GM12878 (cell line): ENCODE data around the gene ERCC2. TPM values are rescaled to one million over a fixed set of nuclear protein-coding genes. Genes with fewer than 3 reads are reported as not detected.

ENCODE experiments used
- ATAC-seq: fragments of 200-7000 bp; cut with Tn5 transposase; 3 replicates; pipeline ENCODE4 v1.9.1; 2020; ENCODE audit warnings: mild to moderate bottlenecking, moderate library complexity
- BruUV-seq: library from RNA; stranded (reverse); fragments of 400-500 nt; replicated peaks from 2 replicates; lab custom pipeline; 2021; lab: Mats Ljungman, UMichigan
- CTCF ChIA-PET: fragments of 300-600 bp; sonication (Branson Sonifier 250); formaldehyde crosslinking; extraction: SDS; loops from one replicate; lab custom pipeline; 2021; ENCODE audit warnings: inconsistent platforms; lab: Yijun Ruan, JAX
- POLR2A ChIA-PET: fragments of 350-600 bp; formaldehyde crosslinking; extraction: SDS; loops from one replicate; lab custom pipeline; 2021; ENCODE audit warnings: inconsistent platforms; lab: Charles Lee
- RAD21 ChIA-PET: fragments of 300-600 bp; sonication (Branson Sonifier 250); formaldehyde crosslinking; loops from one replicate; lab custom pipeline; 2023; ENCODE audit warnings: antibody characterized with exemption; ENCODE audit not compliant: unreplicated experiment; lab: Charles Lee
- SMC1A ChIA-PET: fragments of 300-600 bp; sonication (Branson Sonifier 250); formaldehyde crosslinking; loops from one replicate; lab custom pipeline; 2023; ENCODE audit not compliant: unreplicated experiment, uncharacterized antibody; lab: Charles Lee
- DNase-seq: peaks from one replicate; pipeline ENCODE4 v3.0.0-alpha.2; 2011; ENCODE audit warnings: low read depth, low spot score
- FAIRE-seq: peaks from 3 replicates; lab custom pipeline; 2011; peaks lifted over from hg19 to GRCh38; lab: Jason Lieb, UNC
- H2AFZ ChIP-seq: 2 replicates; pipeline ENCODE4 v1.6.0; 2011; ENCODE audit warnings: low read depth, low read length, control low read depth; ENCODE audit not compliant: control insufficient read depth
- H3K27ac ChIP-seq: 2 replicates; pipeline ENCODE4 v1.5.1; 2011; ENCODE audit warnings: control low read depth; ENCODE audit not compliant: control insufficient read depth, insufficient read depth
- H3K27me3 ChIP-seq, 2 experiments: replicated peaks in 1 of 2; 2 replicates each; pipeline versions ENCODE4 v1.6.0 to v1.6.1; 2011; ENCODE audit warnings: low read length in 1 of 2; ENCODE audit not compliant: control insufficient read depth in 2 of 2, insufficient read depth in 2 of 2
- H3K36me3 ChIP-seq, 2 experiments: 2 replicates each; pipeline ENCODE4 v1.5.1; 2011; ENCODE audit warnings: low read length in 1 of 2; ENCODE audit not compliant: control insufficient read depth in 2 of 2, insufficient read depth in 2 of 2
- H3K4me1 ChIP-seq: 2 replicates; pipeline ENCODE4 v1.6.1; 2011; ENCODE audit warnings: mild to moderate bottlenecking, low read length, moderate library complexity, mixed read lengths; ENCODE audit not compliant: control insufficient read depth, insufficient read depth
- H3K4me2 ChIP-seq: 2 replicates; pipeline ENCODE4 v1.6.0; 2011; ENCODE audit warnings: control low read depth; ENCODE audit not compliant: control insufficient read depth, insufficient read depth
- H3K4me3 ChIP-seq: fragments of 200-600 bp; sonication (generic); 2 replicates; pipeline ENCODE4 v1.5.1; 2016
- H3K79me2 ChIP-seq: 2 replicates; pipeline ENCODE4 v1.6.0; 2011; ENCODE audit warnings: low read length; ENCODE audit not compliant: control insufficient read depth, insufficient read depth
- H3K9ac ChIP-seq: 2 replicates; pipeline ENCODE4 v1.8.0; 2011; ENCODE audit warnings: low read length, control low read depth, mixed read lengths; ENCODE audit not compliant: control insufficient read depth, insufficient read depth
- H3K9me3 ChIP-seq: replicated peaks from 3 replicates; pipeline ENCODE4 v1.5.1; 2011; ENCODE audit warnings: mild to moderate bottlenecking, low read length; ENCODE audit not compliant: control insufficient read depth, insufficient read depth
- H4K20me1 ChIP-seq: 2 replicates; pipeline ENCODE4 v1.6.0; 2011; ENCODE audit not compliant: control insufficient read depth, insufficient read depth
- BRCA1 ChIP-seq: IDR thresholded peaks from 2 replicates; pipeline ENCODE4 v1.6.1; 2011; ENCODE audit warnings: low read depth, low read length, improper control_type of control experiment
- CHD4 ChIP-seq: fragments of 200-600 bp; sonication (generic); IDR thresholded peaks from 2 replicates; pipeline ENCODE4 v1.6.1; 2016; ENCODE audit warnings: mild to moderate bottlenecking
- CREM ChIP-seq: IDR thresholded peaks from 2 replicates; pipeline ENCODE4 v1.6.1; 2014; ENCODE audit warnings: antibody characterized with exemption, low read depth
- EGR1 ChIP-seq, 2 experiments: IDR thresholded peaks; 1 replicate in 1 of 2; 2 replicates in 1 of 2; pipeline ENCODE4 v1.6.1; 2011 to 2012; ENCODE audit warnings: low read depth in 2 of 2, low read length in 2 of 2, borderline replicate concordance in 1 of 2, mild to moderate bottlenecking in 1 of 2, moderate library complexity in 1 of 2
- ELK1 ChIP-seq: IDR thresholded peaks from 2 replicates; pipeline ENCODE4 v1.6.1; 2012; ENCODE audit warnings: low read depth, low read length, improper control_type of control experiment
- EP300 ChIP-seq, 2 experiments: fragments of 150-350 bp in 1 of 2; IDR thresholded peaks; 2 replicates each; pipeline ENCODE4 v1.6.1; 2011 to 2012; ENCODE audit warnings: low read depth in 2 of 2, low read length in 2 of 2, borderline replicate concordance in 1 of 2, improper control_type of control experiment in 1 of 2, inconsistent platforms in 1 of 2; ENCODE audit not compliant: control insufficient read depth in 1 of 2
- FOS ChIP-seq: IDR thresholded peaks from 3 replicates; pipeline ENCODE4 v1.6.1; 2011; ENCODE audit warnings: borderline replicate concordance; ENCODE audit not compliant: insufficient read length; ENCODE audit errors: extremely low read depth
- GABPA ChIP-seq: IDR thresholded peaks from 2 replicates; pipeline ENCODE4 v1.6.1; 2014; ENCODE audit warnings: antibody characterized with exemption, low read depth, mild to moderate bottlenecking, inconsistent platforms
- IKZF1 ChIP-seq: fragments of 450-650 bp; conservative IDR thresholded peaks from 2 replicates; pipeline ENCODE4 v1.6.1; 2017; ENCODE audit warnings: antibody characterized with exemption, mild to moderate bottlenecking
- MEF2A ChIP-seq: IDR thresholded peaks from 2 replicates; pipeline ENCODE4 v1.6.1; 2011; ENCODE audit warnings: low read depth, mild to moderate bottlenecking, low read length, moderate library complexity; ENCODE audit not compliant: insufficient read depth
- MEF2B ChIP-seq: fragments of 450-650 bp; IDR thresholded peaks from 2 replicates; pipeline ENCODE4 v1.6.1; 2018; ENCODE audit warnings: mild to moderate bottlenecking, moderate library complexity; ENCODE audit not compliant: partially characterized antibody, poor library complexity, severe bottlenecking
- NFIC ChIP-seq: IDR thresholded peaks from 2 replicates; pipeline ENCODE4 v1.6.1; 2012; ENCODE audit warnings: low read depth, mild to moderate bottlenecking, inconsistent platforms, low read length, moderate library complexity
- NFYB ChIP-seq: IDR thresholded peaks from 2 replicates; pipeline ENCODE4 v1.6.1; 2011; ENCODE audit warnings: low read depth, mild to moderate bottlenecking, low read length, improper control_type of control experiment, moderate library complexity; ENCODE audit not compliant: insufficient read depth
- NR2C1 ChIP-seq: fragments of 450-650 bp; IDR thresholded peaks from 2 replicates; pipeline ENCODE4 v1.6.1; 2017; ENCODE audit warnings: antibody characterized with exemption, mild to moderate bottlenecking, moderate library complexity
- PKNOX1 ChIP-seq: fragments of 450-650 bp; IDR thresholded peaks from 2 replicates; pipeline ENCODE4 v1.6.1; 2016; ENCODE audit warnings: mild to moderate bottlenecking
- PML ChIP-seq: IDR thresholded peaks from 2 replicates; pipeline ENCODE4 v1.6.1; 2012; ENCODE audit warnings: low read length, inconsistent platforms
- RUNX3 ChIP-seq: IDR thresholded peaks from 2 replicates; pipeline ENCODE4 v1.6.1; 2012; ENCODE audit warnings: low read length, inconsistent platforms
- SKIL ChIP-seq: fragments of 450-650 bp; IDR thresholded peaks from 2 replicates; pipeline ENCODE4 v1.6.1; 2017; ENCODE audit warnings: mild to moderate bottlenecking, low read depth, inconsistent platforms; ENCODE audit not compliant: poor library complexity, severe bottlenecking
- SP1 ChIP-seq: IDR thresholded peaks from one replicate; pipeline ENCODE4 v1.6.1; 2011; ENCODE audit warnings: low read depth, low read length
- SREBF1 ChIP-seq: IDR thresholded peaks from 2 replicates; pipeline ENCODE4 v1.6.1; 2012; ENCODE audit warnings: mild to moderate bottlenecking, low read length
- WGBS: methylation state at CpG from one replicate; pipeline ENCODE4 v1.1.6; 2016; ENCODE audit warnings: low lambda C conversion rate; ENCODE audit not compliant: insufficient replicate concordance, insufficient coverage; ENCODE audit errors: missing lambda C conversion rate; 5-methylcytosine and 5-hydroxymethylcytosine counted together
- in situ Hi-C: fragments of 300-500 bp; cut with MboI; formaldehyde crosslinking; loops from 9 replicates; pipeline ENCODE4 v1.14.3; 2018; ENCODE audit warnings: mixed read lengths
- intact Hi-C: fragments of 100-400 bp; cut with micrococcal nuclease; formaldehyde crosslinking; loops from one replicate; pipeline ENCODE4 v1.14.2; 2022; ENCODE audit not compliant: unreplicated experiment
- polyA plus RNA-seq, 11 experiments: library from polyadenylated mRNA; depleted of rRNA in 4 of 11; unstranded in 6 of 11; stranded (reverse) in 5 of 11; fragments of >200 nt; fragmentation: Nextera tagmentation in 4 of 11; fragmentation: Illumina TruSeq in 1 of 11; extraction: Ambion mirVana in 4 of 11; extraction: Trizol in 1 of 11; gene quantifications; 1 replicate in 1 of 11; 2 replicates in 10 of 11; pipeline versions ENCODE4 v1.2.1 to v1.2.3, GENCODE V29; 2011 to 2016; ENCODE audit warnings: inconsistent platforms in 2 of 11, missing spikeins in 2 of 11, low read depth in 1 of 11
- total RNA-seq, 4 experiments: library from RNA; depleted of rRNA in 3 of 4; stranded (reverse); fragments of >200 nt in 3 of 4; fragmentation: Illumina TruSeq in 1 of 4; extraction: Trizol in 1 of 4; gene quantifications; 2 replicates each; pipeline versions ENCODE4 v1.2.1 to v1.2.3, GENCODE V29; 2013 to 2021

Gene ERCC2
- total and polyA plus RNA-seq, 10 of the 15 experiments (the other 5 are each of a cell fraction or from before 2014, with no cell fraction given): 1.3 to 40.1 (median 15.6) TPM

GRCh38 chr19:45331411-45331810 lies 39.0 kb downstream of the ERCC2 start (continued):
- TF ChIP-seq NR2C1 (no peak), MEF2B (no peak), SREBF1 (no peak), CREM (no peak), NFYB (peak; percentile 47; the same call in 1 of the 2 replicates), IKZF1 (no peak), EGR1 (IDR thresholded peaks at IDR 0.05; ENCODE audit: borderline replicate concordance in 1 of 2, low read depth in 2 of 2, low read length in 2 of 2) (no peak), PKNOX1 (0 out of 2 replicates have a peak, but pooled peaks have one; percentile 26), RUNX3 (no peak), ELK1 (no peak)
- TF ChIP-seq, all 136 proteins: peak for 2

- in situ Hi-C loops: no loop called here
- TF ChIP-seq SKIL (no peak), RUNX3 (no peak), EP300 (IDR thresholded peaks at IDR 0.05; ENCODE audit: borderline replicate concordance in 1 of 2, control insufficient read depth in 1 of 2, low read depth in 2 of 2, low read length in 2 of 2) (no peak), CHD4 (no peak), NFIC (no peak), GABPA (no peak), MEF2A (no peak), BRCA1 (no peak), FOS (no peak), PML (no peak), SP1 (no peak)
Observed at GRCh38 chr19:45327404-45328143, 42.8 kb downstream of the ERCC2 start.

More at GRCh38 chr19:45327404-45328143, 42.8 kb downstream of the ERCC2 start:
- 46% methylated on average over 13 of the region's 13 CpGs for WGBS
- Histone ChIP-seq H3K27me3 (peaks cover 0 to 3% of the 10 kb centered on the region in 2 experiments; a peak in 1 of 4 replicates), H3K79me2 (no peaks in the 10 kb centered on the region), H3K9ac (no peak overlapping the region), H4K20me1 (no peaks in the 10 kb centered on the region), H3K27ac (no peak overlapping the region), H2AFZ (no peak overlapping the region), H3K36me3 (no peaks in the 10 kb centered on the region), H3K4me3 (no peak overlapping the region), H3K4me1 (no peaks in the 10 kb centered on the region), H3K9me3 (no peaks in the 10 kb centered on the region), H3K4me2 (no peak overlapping the region)
- POLR2A ChIA-PET: no interaction called here
- ATAC-seq: no peak
- BruUV-seq: no TSS peak
- RAD21 ChIA-PET: interaction anchor here (1.4 kb wide), 1 partner anchor 482 kb away, joined by 3 read pairs; the partner anchor contains the start of gene NECTIN2
- no peak for DNase-seq
- intact Hi-C loops: no loop called here
- CTCF ChIA-PET: interaction anchor here (1.9 to 2.0 kb wide), 2 partner anchors 11 to 163 kb away, joined by 6 to 15 read pairs; no protein-coding TSS in a partner anchor
- FAIRE-seq: no peak
- SMC1A ChIA-PET: no interaction called here
